H9 (cell line): ENCODE measurements around the gene EMP3. TPM values are rescaled to one million over a fixed set of nuclear protein-coding genes. Genes with fewer than 3 reads are reported as not detected.

Source experiments
- DNase-seq: peaks from one replicate; pipeline ENCODE4 v3.0.0-alpha.2; 2017
- H2AFZ ChIP-seq: one replicate; pipeline ENCODE4 v1.6.1; 2013; ENCODE audit warnings: mild to moderate bottlenecking, low read length, control low read depth, moderate library complexity
- H2AK5ac ChIP-seq: 2 replicates; pipeline ENCODE4 v1.6.1; 2013; ENCODE audit warnings: low read length, control low read depth, mixed read lengths; ENCODE audit not compliant: insufficient read length
- H2BK120ac ChIP-seq: one replicate; pipeline ENCODE4 v1.6.1; 2013; ENCODE audit warnings: low read depth, mild to moderate bottlenecking, low read length, control low read depth, inconsistent platforms; ENCODE audit not compliant: poor library complexity, severe bottlenecking
- H2BK12ac ChIP-seq: 2 replicates; pipeline ENCODE4 v1.6.1; 2013; ENCODE audit warnings: low read length, control low read depth, mixed read lengths, low read depth; ENCODE audit not compliant: insufficient read length
- H2BK15ac ChIP-seq: 2 replicates; pipeline ENCODE4 v1.6.1; 2013; ENCODE audit warnings: low read depth, low read length, control low read depth
- H2BK20ac ChIP-seq: one replicate; pipeline ENCODE4 v1.6.1; 2013; ENCODE audit warnings: low read depth, mild to moderate bottlenecking, low read length, control low read depth, inconsistent platforms; ENCODE audit not compliant: poor library complexity, severe bottlenecking
- H2BK5ac ChIP-seq: 2 replicates; pipeline ENCODE4 v1.6.1; 2013; ENCODE audit warnings: low read length, control low read depth, mixed read lengths; ENCODE audit not compliant: insufficient read length
- H3K14ac ChIP-seq: 2 replicates; pipeline ENCODE4 v1.6.1; 2013; ENCODE audit warnings: low read length, control low read depth; ENCODE audit not compliant: insufficient read depth
- H3K18ac ChIP-seq: 2 replicates; pipeline ENCODE4 v1.6.1; 2013; ENCODE audit warnings: low read depth, mild to moderate bottlenecking, mixed read lengths, low read length, control low read depth; ENCODE audit not compliant: insufficient read length
- H3K23ac ChIP-seq: 2 replicates; pipeline ENCODE4 v1.6.1; 2013; ENCODE audit warnings: low read length, control low read depth, mixed read lengths, low read depth; ENCODE audit not compliant: insufficient read length
- H3K23me2 ChIP-seq: 2 replicates; pipeline ENCODE4 v1.6.1; 2013; ENCODE audit warnings: low read depth, mild to moderate bottlenecking, mixed read lengths, low read length, control low read depth; ENCODE audit not compliant: insufficient read length, poor library complexity, severe bottlenecking
- H3K27ac ChIP-seq: 2 replicates; pipeline ENCODE4 v1.5.1; 2013; ENCODE audit warnings: low read length, control low read depth, mixed read lengths, low read depth; ENCODE audit not compliant: insufficient read length
- H3K27me3 ChIP-seq: 2 replicates; pipeline ENCODE4 v1.6.1; 2013; ENCODE audit warnings: low read length, control low read depth, inconsistent platforms; ENCODE audit not compliant: insufficient read depth
- H3K4ac ChIP-seq: 2 replicates; pipeline ENCODE4 v1.6.1; 2013; ENCODE audit warnings: low read depth, mild to moderate bottlenecking, control low read depth, inconsistent platforms, low read length, moderate library complexity
- H3K4me1 ChIP-seq: 2 replicates; pipeline ENCODE4 v1.6.1; 2013; ENCODE audit warnings: low read length, control low read depth, inconsistent platforms; ENCODE audit not compliant: insufficient read depth
- H3K4me2 ChIP-seq: 2 replicates; pipeline ENCODE4 v1.6.1; 2013; ENCODE audit warnings: low read length, control low read depth, mixed read lengths; ENCODE audit not compliant: insufficient read length, insufficient read depth
- H3K56ac ChIP-seq: 2 replicates; pipeline ENCODE4 v1.6.1; 2013; ENCODE audit warnings: low read depth, mild to moderate bottlenecking, mixed read lengths, low read length, control low read depth; ENCODE audit not compliant: insufficient read length
- H3K79me1 ChIP-seq: 2 replicates; pipeline ENCODE4 v1.6.1; 2013; ENCODE audit warnings: low read depth, mild to moderate bottlenecking, moderate library complexity, low read length, control low read depth, inconsistent platforms; ENCODE audit not compliant: insufficient read depth, poor library complexity, severe bottlenecking
- H3K79me2 ChIP-seq: 2 replicates; pipeline ENCODE4 v1.6.1; 2013; ENCODE audit warnings: low read length, control low read depth, inconsistent platforms; ENCODE audit not compliant: insufficient read depth
- H3K9ac ChIP-seq: 2 replicates; pipeline ENCODE4 v1.6.1; 2013; ENCODE audit warnings: low read length, control low read depth, mixed read lengths; ENCODE audit not compliant: insufficient read length; ENCODE audit errors: extremely low read depth
- H3K9me3 ChIP-seq: one replicate; pipeline ENCODE4 v1.6.1; 2013; ENCODE audit warnings: low read depth, low read length, inconsistent platforms; ENCODE audit not compliant: control insufficient read depth
- H3T11ph ChIP-seq: one replicate; pipeline ENCODE4 v1.6.1; 2013; ENCODE audit warnings: mild to moderate bottlenecking, low read length, control low read depth, inconsistent platforms
- H4K20me1 ChIP-seq: one replicate; pipeline ENCODE4 v1.6.1; 2013; ENCODE audit not compliant: control insufficient read depth, insufficient read length, insufficient read depth
- H4K5ac ChIP-seq: 2 replicates; pipeline ENCODE4 v1.6.1; 2013; ENCODE audit warnings: low read depth, mild to moderate bottlenecking, mixed read lengths, low read length, control low read depth; ENCODE audit not compliant: insufficient read length
- H4K8ac ChIP-seq: replicated peaks from 2 replicates; pipeline ENCODE4 v1.6.1; 2013; ENCODE audit warnings: low read length, control low read depth, mixed read lengths, low read depth; ENCODE audit not compliant: insufficient read length
- H4K91ac ChIP-seq: 2 replicates; pipeline ENCODE4 v1.6.1; 2013; ENCODE audit warnings: low read depth, mild to moderate bottlenecking, moderate library complexity, mixed read lengths, low read length, control low read depth; ENCODE audit not compliant: insufficient read length
- H3K27ac Mint-ChIP-seq, 3 experiments: 2 replicates in 2 of 3; 3 replicates in 1 of 3; pipeline ENCODE4 v1.8.0; 2020 to 2021; ENCODE audit warnings: mixed read lengths in 3 of 3, mild to moderate bottlenecking in 1 of 3, moderate library complexity in 1 of 3
- H3K27me3 Mint-ChIP-seq: 2 replicates; pipeline ENCODE4 v1.8.0; 2021; ENCODE audit warnings: low read depth, mild to moderate bottlenecking, moderate library complexity, mixed read lengths
- H3K36me3 Mint-ChIP-seq, 3 experiments: 2 replicates in 2 of 3; 3 replicates in 1 of 3; pipeline ENCODE4 v1.8.0; 2020 to 2021; ENCODE audit warnings: low read depth in 3 of 3, mixed read lengths in 3 of 3; ENCODE audit not compliant: insufficient read depth in 1 of 3
- H3K4me1 Mint-ChIP-seq, 2 experiments: 2 replicates each; pipeline ENCODE4 v1.8.0; 2020; ENCODE audit warnings: mixed read lengths in 2 of 2
- H3K4me3 Mint-ChIP-seq, 2 experiments: 2 replicates in 1 of 2; 3 replicates in 1 of 2; pipeline ENCODE4 v1.8.0; 2020 to 2021; ENCODE audit warnings: mild to moderate bottlenecking in 2 of 2, mixed read lengths in 2 of 2, moderate library complexity in 1 of 2
- H3K9me3 Mint-ChIP-seq, 2 experiments: 2 replicates in 1 of 2; 3 replicates in 1 of 2; pipeline ENCODE4 v1.8.0; 2020; ENCODE audit warnings: mild to moderate bottlenecking in 2 of 2, mixed read lengths in 2 of 2, moderate library complexity in 1 of 2
- CTCF ChIP-seq: fragments of 200-600 bp; sonication (generic); conservative IDR thresholded peaks from 3 replicates; pipeline ENCODE4 v1.8.0; 2021; ENCODE audit warnings: antibody characterized with exemption, mild to moderate bottlenecking
- WGBS: extraction: QIAGEN DNeasy Blood & Tissue Kit; methylation state at CpG from one replicate; pipeline ENCODE4 v1.1.7; 2013; ENCODE audit warnings: missing lambda C conversion rate, low lambda C conversion rate, mixed read lengths; ENCODE audit not compliant: insufficient read length; ENCODE audit errors: extremely low coverage; 5-methylcytosine and 5-hydroxymethylcytosine counted together
- total RNA-seq: library from RNA; stranded (reverse); gene quantifications from 2 replicates; pipeline ENCODE4 v1.2.1, GENCODE V29; 2021

Gene EMP3
- total RNA-seq, 1 experiment from 2014 or later, result 9.6 TPM

- Histone ChIP-seq H2AK5ac (no peak overlapping the region), H4K5ac (no peak overlapping the region), H4K91ac (no peak overlapping the region), H3K4me2 (no peak overlapping the region), H3K9me3 (no peaks in the 10 kb centered on the region), H2AFZ (no peak overlapping the region), H2BK120ac (no peak overlapping the region), H3K79me2 (no peaks in the 10 kb centered on the region), H3K4ac (no peak overlapping the region), H3K23ac (no peak overlapping the region), H2BK5ac (no peak overlapping the region), H2BK20ac (no peak overlapping the region), H3K56ac (no peak overlapping the region), H3K14ac (no peak overlapping the region), H4K20me1 (no peaks in the 10 kb centered on the region), H4K8ac (no peak overlapping the region), H3K23me2 (no peaks in the 10 kb centered on the region), H2BK15ac (no peak overlapping the region), H3K4me1 (no peaks in the 10 kb centered on the region), H3K9ac (no peak overlapping the region), H3T11ph (no peak overlapping the region), H3K18ac (no peak overlapping the region), H3K27ac (no peak overlapping the region), H3K27me3 (no peaks in the 10 kb centered on the region), H2BK12ac (no peak overlapping the region), H3K79me1 (no peaks in the 10 kb centered on the region)
- Mint-ChIP-seq H3K27ac (peak overlapping the region in 1 of 3 experiments; percentile 55; a peak in 1 of 7 replicates), H3K9me3 (no peaks in the 10 kb centered on the region), H3K36me3 (peaks cover 0 to 18% (median 7%) of the 10 kb centered on the region in 3 experiments; a peak in 5 of 7 replicates), H3K27me3 (no peaks in the 10 kb centered on the region), H3K4me1 (peaks cover 5 to 12% of the 10 kb centered on the region in 2 experiments), H3K4me3 (no peak overlapping the region)
- no CpG with 5 or more reads among the region's 12 CpGs for WGBS
- DNase-seq, result no peak
- no peak for TF ChIP-seq CTCF
These were observed 30.1 kb downstream of the EMP3 start for GRCh38 chr19:48355365-48355954.
